GM10266 (cell line): Measurements from ENCODE around the gene SPACA7.

ENCODE experiments used
- DNase-seq: peaks from one replicate; pipeline ENCODE4 v3.0.0; 2012; ENCODE audit errors: extremely low spot score
- TF ChIP-seq, protein P1 (sequence below): IDR thresholded peaks from 2 replicates; pipeline ENCODE4 v1.5.1; 2012; ENCODE audit warnings: mild to moderate bottlenecking, low read depth; ENCODE audit not compliant: control insufficient read depth, insufficient read depth; ENCODE audit errors: missing control alignments

Gene SPACA7

GRCh38 chr13:112350300-112350699, 25.9 kb upstream of the SPACA7 start:
- TF ChIP-seq, protein P1, sequence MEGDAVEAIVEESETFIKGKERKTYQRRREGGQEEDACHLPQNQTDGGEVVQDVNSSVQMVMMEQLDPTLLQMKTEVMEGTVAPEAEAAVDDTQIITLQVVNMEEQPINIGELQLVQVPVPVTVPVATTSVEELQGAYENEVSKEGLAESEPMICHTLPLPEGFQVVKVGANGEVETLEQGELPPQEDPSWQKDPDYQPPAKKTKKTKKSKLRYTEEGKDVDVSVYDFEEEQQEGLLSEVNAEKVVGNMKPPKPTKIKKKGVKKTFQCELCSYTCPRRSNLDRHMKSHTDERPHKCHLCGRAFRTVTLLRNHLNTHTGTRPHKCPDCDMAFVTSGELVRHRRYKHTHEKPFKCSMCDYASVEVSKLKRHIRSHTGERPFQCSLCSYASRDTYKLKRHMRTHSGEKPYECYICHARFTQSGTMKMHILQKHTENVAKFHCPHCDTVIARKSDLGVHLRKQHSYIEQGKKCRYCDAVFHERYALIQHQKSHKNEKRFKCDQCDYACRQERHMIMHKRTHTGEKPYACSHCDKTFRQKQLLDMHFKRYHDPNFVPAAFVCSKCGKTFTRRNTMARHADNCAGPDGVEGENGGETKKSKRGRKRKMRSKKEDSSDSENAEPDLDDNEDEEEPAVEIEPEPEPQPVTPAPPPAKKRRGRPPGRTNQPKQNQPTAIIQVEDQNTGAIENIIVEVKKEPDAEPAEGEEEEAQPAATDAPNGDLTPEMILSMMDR: no peak
- no peak for DNase-seq

DNA sequence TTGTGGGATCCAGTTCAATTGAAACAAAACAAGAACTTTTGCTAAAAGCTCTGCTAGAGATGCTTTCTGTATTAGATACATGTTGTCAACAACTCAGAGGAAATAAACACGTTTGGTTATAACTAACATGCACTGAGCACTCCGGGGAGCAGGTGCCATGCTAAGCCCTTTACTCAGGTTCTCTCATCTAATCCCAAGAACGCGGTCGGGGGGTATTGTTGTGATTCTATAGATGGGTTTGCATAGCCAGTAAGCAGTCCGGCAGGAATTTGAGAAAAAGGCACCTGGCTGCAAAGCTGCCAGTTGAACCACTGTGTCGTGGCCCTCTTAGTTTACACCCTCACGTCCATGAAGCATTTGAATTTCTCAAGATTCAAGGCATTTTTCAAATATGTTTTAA, 24.3 kb upstream of the SPACA7 start:
- no peak for DNase-seq
- TF ChIP-seq, protein P1: no peak

DNA sequence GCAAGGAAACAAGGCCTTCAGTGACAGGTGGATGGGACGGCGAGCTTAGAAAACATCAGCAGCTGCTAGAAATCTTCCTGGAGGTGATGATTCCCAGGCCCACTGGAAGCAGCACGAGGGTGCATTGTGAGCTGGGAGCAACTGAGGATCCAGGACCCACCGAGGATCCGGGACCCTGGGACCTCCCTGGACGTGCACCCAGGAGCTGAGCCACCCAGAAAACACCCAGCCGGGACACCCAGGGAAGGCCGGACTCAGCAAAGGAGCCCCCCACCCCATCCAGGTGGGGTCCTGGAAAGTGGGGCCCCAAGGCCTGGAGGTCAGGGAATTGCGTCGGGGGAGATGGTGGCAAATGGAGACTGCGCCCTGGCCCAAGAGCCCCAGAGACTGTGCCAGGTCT, 22.3 kb upstream of the SPACA7 start:
- TF ChIP-seq, protein P1: no peak
- no peak for DNase-seq

- TF ChIP-seq, protein P1: no peak
Measured at GRCh38 chr13:112354330-112355273, 21.6 kb upstream of the SPACA7 start.

DNA sequence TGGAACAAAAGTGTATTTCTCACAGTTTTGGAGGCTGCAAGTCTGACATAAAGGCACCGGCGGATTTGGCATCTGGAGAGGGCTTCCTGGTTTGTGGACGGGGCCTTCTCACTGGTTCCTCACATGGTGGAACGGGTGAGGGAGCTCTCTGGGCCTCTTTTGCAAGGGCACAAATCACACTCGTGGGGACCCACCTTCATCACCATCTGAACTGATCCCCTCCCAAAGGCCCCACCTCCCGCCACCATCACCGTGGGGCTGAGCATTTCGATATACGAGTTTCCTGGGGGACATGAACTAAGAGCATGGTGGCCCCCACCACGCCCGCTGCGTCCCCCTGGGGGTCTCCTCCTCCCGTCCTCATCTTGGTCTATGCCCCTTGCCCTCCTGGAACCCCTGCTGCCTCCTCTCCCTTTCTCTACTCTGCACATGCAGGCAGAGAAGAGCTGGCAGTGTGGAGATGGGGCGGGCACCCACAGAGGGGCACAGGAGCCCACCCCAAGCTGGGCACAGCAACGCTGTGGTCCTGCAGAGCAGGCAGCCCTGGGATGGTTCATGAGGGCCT, 20.8 kb upstream of the SPACA7 start:
- no peak for DNase-seq
- TF ChIP-seq, protein P1: no peak

More at GRCh38 chr13:112354330-112355273, 21.6 kb upstream of the SPACA7 start:
- no peak for DNase-seq

GRCh38 chr13:112356190-112356589, 20.0 kb upstream of the SPACA7 start:
- TF ChIP-seq, protein P1: no peak
- no peak for DNase-seq

- DNase-seq: no peak
- TF ChIP-seq, protein P1: no peak
Measured at GRCh38 chr13:112358156-112358555, 18.0 kb upstream of the SPACA7 start.
